GM10847 (cell line): ENCODE results near the gene IRF9.

Experiments used
- POLR2A ChIP-seq: IDR thresholded peaks from 2 replicates; pipeline ENCODE4 v1.6.1; 2011; ENCODE audit not compliant: insufficient read length; ENCODE audit errors: extremely low read depth

Gene IRF9

GRCh38 chr14:24139272-24139934 lies 21.7 kb upstream of the IRF9 start:
- no peak for TF ChIP-seq POLR2A

- TF ChIP-seq POLR2A: peak; percentile 92
These were observed 19.8 kb upstream of the IRF9 start, which contains the start of gene EMC9 for GRCh38 chr14:24141097-24141880. Gene EMC9, minus strand, starts transcription at chr14:24141591. Its CDS starts 287 bp downstream, at chr14:24141304.

- TF ChIP-seq POLR2A: no peak
These were observed 17.6 kb upstream of the IRF9 start for GRCh38 chr14:24143511-24143910.

GRCh38 chr14:24144451-24144850 lies 16.6 kb upstream of the IRF9 start:
- TF ChIP-seq POLR2A: no peak

- no peak for TF ChIP-seq POLR2A
These were observed 15.8 kb upstream of the IRF9 start for GRCh38 chr14:24145219-24145618.

GRCh38 chr14:24145690-24146452 lies 15.2 kb upstream of the IRF9 start:
- TF ChIP-seq POLR2A: no peak

GRCh38 chr14:24146453-24146977 lies 14.6 kb upstream of the IRF9 start, which contains the start of gene PSME2:
Gene PSME2, minus strand, starts transcription at chr14:24146610. Its CDS starts 29 bp downstream, at chr14:24146581.
- TF ChIP-seq POLR2A: peak; percentile 44

GRCh38 chr14:24146978-24147760 lies 13.9 kb upstream of the IRF9 start, which contains the start of gene RNF31:
Gene RNF31, plus strand, starts transcription at chr14:24147498. Its CDS starts 201 bp downstream, at chr14:24147699.
- peak; percentile 47 for TF ChIP-seq POLR2A

GRCh38 chr14:24147761-24148428 lies 13.2 kb upstream of the IRF9 start:
- no peak for TF ChIP-seq POLR2A

- TF ChIP-seq POLR2A: no peak
These were observed 11.6 kb upstream of the IRF9 start for GRCh38 chr14:24149302-24149969.

- TF ChIP-seq POLR2A: no peak
These were observed 11.0 kb upstream of the IRF9 start for GRCh38 chr14:24150061-24150460.

GRCh38 chr14:24150567-24150966 lies 10.5 kb upstream of the IRF9 start:
- no peak for TF ChIP-seq POLR2A

GRCh38 chr14:24150993-24151392 lies 10.1 kb upstream of the IRF9 start:
- no peak for TF ChIP-seq POLR2A
